IMR-90 (cell line): ENCODE results near the gene ORC2. TPM values are rescaled to one million over a fixed set of nuclear protein-coding genes. Genes with fewer than 3 reads are reported as not detected.

Experiments used
- ATAC-seq: fragments of 200-7000 bp; cut with Tn5 transposase; 2 replicates; pipeline ENCODE4 v1.9.1; 2020; ENCODE audit warnings: low read depth, mild to moderate bottlenecking, moderate library complexity
- BruUV-seq: library from RNA; stranded (reverse); fragments of 400-500 nt; replicated peaks from 2 replicates; lab custom pipeline; 2021; lab: Mats Ljungman, UMichigan
- CTCF ChIA-PET: fragments of 300-600 bp; formaldehyde crosslinking; extraction: SDS; loops from one replicate; lab custom pipeline; 2021; ENCODE audit warnings: antibody characterized with exemption; lab: Yijun Ruan, JAX
- POLR2A ChIA-PET: fragments of 300-600 bp; sonication (Branson Sonifier 250); formaldehyde crosslinking; loops from one replicate; lab custom pipeline; 2022; ENCODE audit warnings: antibody characterized with exemption; ENCODE audit not compliant: unreplicated experiment; lab: Charles Lee
- DNase-seq: peaks from one replicate; pipeline ENCODE4 v3.0.0; 2013
- H2AFZ ChIP-seq: replicated peaks from 2 replicates; pipeline ENCODE3; 2013; ENCODE audit warnings: low read length, mild to moderate bottlenecking; ENCODE audit not compliant: poor library complexity
- H2AK5ac ChIP-seq: 2 replicates; pipeline ENCODE4 v1.6.1; 2013; ENCODE audit warnings: low read depth, low read length, inconsistent platforms
- H2AK9ac ChIP-seq: replicated peaks from 2 replicates; pipeline ENCODE3; 2013; ENCODE audit warnings: mild to moderate bottlenecking, low read depth, low read length, moderate library complexity; ENCODE audit not compliant: poor library complexity
- H2BK120ac ChIP-seq: 2 replicates; pipeline ENCODE4 v1.6.1; 2013; ENCODE audit warnings: low read depth, low read length, inconsistent platforms
- H2BK15ac ChIP-seq: 3 replicates; pipeline ENCODE4 v1.6.1; 2013; ENCODE audit warnings: low read depth, low read length, inconsistent platforms
- H2BK20ac ChIP-seq: 2 replicates; pipeline ENCODE4 v1.6.1; 2013; ENCODE audit warnings: low read depth, mild to moderate bottlenecking, inconsistent platforms, low read length, moderate library complexity
- H2BK5ac ChIP-seq: 2 replicates; pipeline ENCODE4 v1.6.1; 2013; ENCODE audit warnings: mild to moderate bottlenecking, low read depth, low read length, inconsistent platforms; ENCODE audit not compliant: poor library complexity, severe bottlenecking
- H3K14ac ChIP-seq: replicated peaks from 2 replicates; pipeline ENCODE4 v1.6.1; 2013; ENCODE audit warnings: low read depth, low read length, inconsistent platforms
- H3K18ac ChIP-seq: 2 replicates; pipeline ENCODE4 v1.6.1; 2013; ENCODE audit warnings: low read depth, low read length, control low read depth
- H3K23ac ChIP-seq: 2 replicates; pipeline ENCODE4 v1.6.1; 2013; ENCODE audit warnings: low read depth, low read length, inconsistent platforms
- H3K27ac ChIP-seq: 2 replicates; pipeline ENCODE4 v1.5.1; 2013; ENCODE audit warnings: mild to moderate bottlenecking, control low read depth, low read length; ENCODE audit not compliant: insufficient read depth
- H3K27me3 ChIP-seq: 2 replicates; pipeline ENCODE4 v1.6.1; 2013; ENCODE audit warnings: low read length; ENCODE audit not compliant: control insufficient read depth, insufficient read depth
- H3K36me3 ChIP-seq: 2 replicates; pipeline ENCODE4 v1.6.1; 2013; ENCODE audit warnings: low read length, mixed read lengths; ENCODE audit not compliant: control insufficient read depth, insufficient read depth
- H3K4ac ChIP-seq: 2 replicates; pipeline ENCODE4 v1.6.1; 2013; ENCODE audit warnings: low read depth, low read length, inconsistent platforms
- H3K4me1 ChIP-seq: 2 replicates; pipeline ENCODE4 v1.6.1; 2013; ENCODE audit warnings: low read length, mixed read lengths; ENCODE audit not compliant: control insufficient read depth, insufficient read depth
- H3K4me2 ChIP-seq: 2 replicates; pipeline ENCODE4 v1.6.1; 2013; ENCODE audit warnings: low read depth, mild to moderate bottlenecking, control low read depth, low read length, moderate library complexity
- H3K4me3 ChIP-seq: 2 replicates; pipeline ENCODE4 v1.5.1; 2013; ENCODE audit warnings: low read depth, mild to moderate bottlenecking, control low read depth, low read length, moderate library complexity; ENCODE audit not compliant: insufficient read depth
- H3K56ac ChIP-seq: 2 replicates; pipeline ENCODE4 v1.6.1; 2013; ENCODE audit warnings: low read length, inconsistent platforms; ENCODE audit not compliant: insufficient read depth; ENCODE audit errors: extremely low read depth
- H3K79me1 ChIP-seq, 2 experiments: 2 replicates each; pipeline ENCODE4 v1.6.1; 2013; ENCODE audit warnings: low read length in 2 of 2, inconsistent platforms in 1 of 2, low read depth in 1 of 2
- H3K9ac ChIP-seq: 2 replicates; pipeline ENCODE4 v1.6.1; 2013; ENCODE audit warnings: low read depth, low read length, control low read depth
- H3K9me1 ChIP-seq: 2 replicates; pipeline ENCODE4 v1.6.1; 2013; ENCODE audit warnings: low read length, inconsistent platforms; ENCODE audit not compliant: insufficient read depth
- H3K9me3 ChIP-seq: 2 replicates; pipeline ENCODE4 v1.6.1; 2013; ENCODE audit warnings: low read length; ENCODE audit not compliant: control insufficient read depth, insufficient read depth
- H4K20me1 ChIP-seq: 2 replicates; pipeline ENCODE4 v1.6.1; 2013; ENCODE audit warnings: low read length, inconsistent platforms; ENCODE audit not compliant: insufficient read depth
- H4K5ac ChIP-seq: 2 replicates; pipeline ENCODE4 v1.6.1; 2013; ENCODE audit warnings: mild to moderate bottlenecking, low read depth, low read length, control low read depth
- H4K8ac ChIP-seq, 2 experiments: 2 replicates each; pipeline ENCODE4 v1.6.1; 2013; ENCODE audit warnings: low read depth in 2 of 2, low read length in 2 of 2, control low read depth in 1 of 2, inconsistent platforms in 1 of 2
- H4K91ac ChIP-seq: 2 replicates; pipeline ENCODE4 v1.6.1; 2013; ENCODE audit warnings: low read depth, low read length, inconsistent platforms; ENCODE audit not compliant: insufficient read depth
- BHLHE40 ChIP-seq: fragments of 150-350 bp; IDR thresholded peaks from 2 replicates; pipeline ENCODE4 v1.6.1; 2016; ENCODE audit warnings: mild to moderate bottlenecking, low read depth, low read length
- CEBPB ChIP-seq: IDR thresholded peaks from 2 replicates; pipeline ENCODE4 v1.6.1; 2012; ENCODE audit warnings: low read depth, low read length, improper control_type of control experiment
- CHD1 ChIP-seq: IDR thresholded peaks from 2 replicates; pipeline ENCODE4 v1.6.1; 2012; ENCODE audit warnings: low read depth, low read length, improper control_type of control experiment
- FOS ChIP-seq: fragments of 150-350 bp; IDR thresholded peaks from 2 replicates; pipeline ENCODE4 v1.6.1; 2016; ENCODE audit warnings: low read depth, low read length
- MAFK ChIP-seq: IDR thresholded peaks from 2 replicates; pipeline ENCODE4 v1.6.1; 2012; ENCODE audit warnings: low read depth, low read length, improper control_type of control experiment
- MAZ ChIP-seq: IDR thresholded peaks from 2 replicates; pipeline ENCODE4 v1.6.1; 2012; ENCODE audit warnings: low read depth, mild to moderate bottlenecking, low read length, improper control_type of control experiment, moderate library complexity, borderline replicate concordance
- MXI1 ChIP-seq: IDR thresholded peaks from 2 replicates; pipeline ENCODE4 v1.6.1; 2012; ENCODE audit warnings: low read depth, mild to moderate bottlenecking, low read length, moderate library complexity, borderline replicate concordance
- NFE2L2 ChIP-seq: fragments of 150-350 bp; IDR thresholded peaks from 2 replicates; pipeline ENCODE4 v1.6.1; 2016; ENCODE audit warnings: low read depth, mild to moderate bottlenecking, low read length
- POLR2A ChIP-seq: IDR thresholded peaks from 2 replicates; pipeline ENCODE4 v1.6.1; 2012; ENCODE audit warnings: mild to moderate bottlenecking, low read depth, low read length
- RAD21 ChIP-seq: IDR thresholded peaks from 2 replicates; pipeline ENCODE4 v1.6.1; 2012; ENCODE audit warnings: low read length, improper control_type of control experiment
- RCOR1 ChIP-seq: IDR thresholded peaks from 2 replicates; pipeline ENCODE4 v1.6.1; 2012; ENCODE audit warnings: mild to moderate bottlenecking, low read length, improper control_type of control experiment; ENCODE audit not compliant: insufficient replicate concordance
- RFX5 ChIP-seq: IDR thresholded peaks from 2 replicates; pipeline ENCODE4 v1.8.0; 2012; ENCODE audit warnings: low read depth, mild to moderate bottlenecking, low read length, moderate library complexity
- SMC3 ChIP-seq: fragments of 150-350 bp; IDR thresholded peaks from 2 replicates; pipeline ENCODE4 v1.6.1; 2016; ENCODE audit warnings: low read depth, mild to moderate bottlenecking, antibody characterized with exemption, low read length, moderate library complexity
- WGBS, 2 experiments: methylation state at CpG; one replicate each; pipeline versions ENCODE4 v1.1.5 to v1.1.7; 2013; ENCODE audit warnings: missing lambda C conversion rate in 2 of 2; ENCODE audit not compliant: insufficient read length in 1 of 2; ENCODE audit errors: extremely low coverage in 2 of 2; 5-methylcytosine and 5-hydroxymethylcytosine counted together
- dilution Hi-C: fragments of 300-500 bp; cut with HindIII; formaldehyde crosslinking; loops from one replicate; pipeline ENCODE4 v1.14.3; 2018; ENCODE audit warnings: low sequenced_read_pairs; ENCODE audit not compliant: unreplicated experiment
- in situ Hi-C: fragments of 300-500 bp; cut with MboI; formaldehyde crosslinking; loops from 3 replicates; pipeline ENCODE4 v1.14.3; 2019; ENCODE audit warnings: low sequenced_read_pairs, inconsistent platforms, mixed read lengths
- intact Hi-C: fragments of 100-400 bp; cut with micrococcal nuclease; formaldehyde crosslinking; loops from 2 replicates; pipeline ENCODE4 v1.10.0; 2022
- polyA plus RNA-seq, 3 experiments: library from polyadenylated mRNA; depleted of rRNA; stranded (reverse); fragments of >200 nt; gene quantifications; 2 replicates each; pipeline ENCODE4 v1.2.3, GENCODE V29; 2012; ENCODE audit warnings: low replicate concordance in 1 of 3
- total RNA-seq: library from RNA; depleted of rRNA; stranded (reverse); fragments of >200 nt; gene quantifications from 2 replicates; pipeline ENCODE4 v1.2.3, GENCODE V29; 2012
- TF ChIP-seq, protein P1 (sequence below): fragments of 150-350 bp; IDR thresholded peaks from 2 replicates; pipeline ENCODE4 v1.6.1; 2016; ENCODE audit warnings: low read depth, mild to moderate bottlenecking, low read length, moderate library complexity, borderline replicate concordance

ORC2 gene
- total and polyA plus RNA-seq, 2 of the 4 experiments (the other 2 are of a cell fraction): 4.4 to 10.0 TPM

- TF ChIP-seq, protein P1, sequence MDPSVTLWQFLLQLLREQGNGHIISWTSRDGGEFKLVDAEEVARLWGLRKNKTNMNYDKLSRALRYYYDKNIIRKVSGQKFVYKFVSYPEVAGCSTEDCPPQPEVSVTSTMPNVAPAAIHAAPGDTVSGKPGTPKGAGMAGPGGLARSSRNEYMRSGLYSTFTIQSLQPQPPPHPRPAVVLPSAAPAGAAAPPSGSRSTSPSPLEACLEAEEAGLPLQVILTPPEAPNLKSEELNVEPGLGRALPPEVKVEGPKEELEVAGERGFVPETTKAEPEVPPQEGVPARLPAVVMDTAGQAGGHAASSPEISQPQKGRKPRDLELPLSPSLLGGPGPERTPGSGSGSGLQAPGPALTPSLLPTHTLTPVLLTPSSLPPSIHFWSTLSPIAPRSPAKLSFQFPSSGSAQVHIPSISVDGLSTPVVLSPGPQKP: no peak
These were observed at the start of gene ORC2 (continued) for GRCh38 chr2:200963124-200963917.

- ATAC-seq (no peak), DNase-seq (no peak)
- H2AFZ ChIP-seq: no peak overlapping the region
- H4K5ac ChIP-seq: no peak overlapping the region
- H3K18ac ChIP-seq: no peak overlapping the region
- no peak overlapping the region for H2AK9ac ChIP-seq
- TF ChIP-seq RAD21: no peak
- TF ChIP-seq SMC3: no peak
- TF ChIP-seq NFE2L2: no peak
- no peak for TF ChIP-seq RCOR1
- TF ChIP-seq MXI1: no peak
- no peak for TF ChIP-seq RFX5
- no peak for TF ChIP-seq POLR2A
- TF ChIP-seq MAFK: no peak
- TF ChIP-seq FOS: no peak
- TF ChIP-seq CHD1: no peak
- TF ChIP-seq, protein P1: no peak
- TF ChIP-seq CEBPB: no peak
- no peak for TF ChIP-seq MAZ
- no peak for TF ChIP-seq BHLHE40
- no TSS peak for BruUV-seq
- CTCF ChIA-PET: no interaction called here
- in situ Hi-C loops: no loop called here
- dilution Hi-C loops: no loop called here
- H3K9me1 ChIP-seq: 0 out of 2 replicates have a peak, but pooled peaks cover 2% of the 10 kb centered on the region
- H2AK5ac ChIP-seq: no peak overlapping the region
- H3K27me3 ChIP-seq: no peaks in the 10 kb centered on the region
- no peaks in the 10 kb centered on the region for H4K20me1 ChIP-seq
- H3K9me3 ChIP-seq: no peaks in the 10 kb centered on the region
- no peak overlapping the region for H2BK20ac ChIP-seq
- H2BK15ac ChIP-seq: no peak overlapping the region
- no peak overlapping the region for H3K4me3 ChIP-seq
- POLR2A ChIA-PET: no interaction called here
- no peak overlapping the region for H4K91ac ChIP-seq
- H3K9ac ChIP-seq: no peak overlapping the region
- H3K36me3 ChIP-seq: peaks cover 6% of the 10 kb centered on the region
- no peak overlapping the region for H3K4me2 ChIP-seq
- no peaks in the 10 kb centered on the region; a peak in 1 of 4 replicates for H3K79me1 ChIP-seq
- intact Hi-C loops: no loop called here
- H3K14ac ChIP-seq: no peak overlapping the region
- no peak overlapping the region for H2BK120ac ChIP-seq
- no peak overlapping the region for H3K4ac ChIP-seq
- H3K27ac ChIP-seq: no peak overlapping the region
- H2BK5ac ChIP-seq: no peak overlapping the region
- no peak overlapping the region for H3K23ac ChIP-seq
- H3K56ac ChIP-seq: no peak overlapping the region
- no CpG with 5 or more reads among the region's 2 CpGs for WGBS, 2 experiments
- no peak overlapping the region for H4K8ac ChIP-seq
- no peaks in the 10 kb centered on the region for H3K4me1 ChIP-seq
These were observed 44.9 kb upstream of the ORC2 start for GRCh38 chr2:201008296-201008829.
